ENCODE data around the gene PARD6A. TPM values are rescaled to one million over a fixed set of nuclear protein-coding genes. Genes with fewer than 3 reads are reported as not detected.

The PARD6A gene
- total and polyA plus RNA-seq, 9 donors, result 0.53 to 12.9 (median 4.7) TPM

- Histone ChIP-seq H3K36me3 (no peaks in the 10 kb centered on the region), H3K4me1 (ENCODE audit: insufficient read depth) (no peaks in the 10 kb centered on the region), H3K27me3 (no peaks in the 10 kb centered on the region), H3K9me3 (no peaks in the 10 kb centered on the region), H3K27ac (no peak overlapping the region), H3K4me3 (no peak overlapping the region)
- TF ChIP-seq POLR2A (IDR thresholded peaks at IDR 0.05), result no peak
- TF ChIP-seq CTCF (IDR thresholded peaks at IDR 0.05), result no peak
- TF ChIP-seq EP300 (IDR thresholded peaks at IDR 0.05), result no peak
- WGBS, 3 donors, result 87 to 95% (median 93%) methylated on average over 4 of the region's 4 CpGs
- DNase-seq, result no peak
- intact Hi-C loops (cut with DNase I), result no loop called here
Observed at GRCh38 chr16:67702130-67702529, 41.4 kb downstream of the PARD6A start.

- intact Hi-C loops (cut with DNase I), result no loop called here
- Histone ChIP-seq H3K27me3 (no peaks in the 10 kb centered on the region), H3K36me3 (no peaks in the 10 kb centered on the region), H3K9me3 (no peaks in the 10 kb centered on the region), H3K27ac (no peak overlapping the region), H3K4me3 (no peak overlapping the region), H3K4me1 (ENCODE audit: insufficient read depth) (no peaks in the 10 kb centered on the region)
- WGBS, 3 donors, result 80 to 82% (median 81%) methylated on average over 2 of the region's 2 CpGs
- no peak for DNase-seq
- TF ChIP-seq EP300 (IDR thresholded peaks at IDR 0.05), result no peak
- TF ChIP-seq POLR2A (IDR thresholded peaks at IDR 0.05), result no peak
- TF ChIP-seq CTCF (IDR thresholded peaks at IDR 0.05), result no peak
Observed at GRCh38 chr16:67703626-67704025, 42.9 kb downstream of the PARD6A start.

GRCh38 chr16:67704110-67704509 lies 43.4 kb downstream of the PARD6A start:
- DNase-seq, result no peak
- Histone ChIP-seq H3K4me1 (ENCODE audit: insufficient read depth) (no peaks in the 10 kb centered on the region), H3K27me3 (no peaks in the 10 kb centered on the region), H3K36me3 (no peaks in the 10 kb centered on the region), H3K27ac (no peak overlapping the region), H3K4me3 (no peak overlapping the region), H3K9me3 (no peaks in the 10 kb centered on the region)
- WGBS, 3 donors, result 67 to 84% (median 78%) methylated on average over 5 of the region's 5 CpGs
- TF ChIP-seq POLR2A (IDR thresholded peaks at IDR 0.05), result no peak
- TF ChIP-seq CTCF (IDR thresholded peaks at IDR 0.05), result no peak
- TF ChIP-seq EP300 (IDR thresholded peaks at IDR 0.05), result no peak
- intact Hi-C loops (cut with DNase I), result no loop called here

- TF ChIP-seq POLR2A (IDR thresholded peaks at IDR 0.05), result no peak
- no peak for TF ChIP-seq EP300 (IDR thresholded peaks at IDR 0.05)
- no peak for TF ChIP-seq CTCF (IDR thresholded peaks at IDR 0.05)
- intact Hi-C loops (cut with DNase I), result no loop called here
- H3K4me1 ChIP-seq (ENCODE audit: insufficient read depth), result no peaks in the 10 kb centered on the region
- H3K27me3 ChIP-seq, result no peaks in the 10 kb centered on the region
- H3K4me3 ChIP-seq, result no peak overlapping the region
- H3K36me3 ChIP-seq, result no peaks in the 10 kb centered on the region
- WGBS, 3 donors, result 95 to 98% (median 96%) methylated on average over 4 of the region's 4 CpGs
- H3K27ac ChIP-seq, result no peak overlapping the region
- DNase-seq, result no peak
- H3K9me3 ChIP-seq, result no peaks in the 10 kb centered on the region
Observed at GRCh38 chr16:67707210-67707609, 46.5 kb downstream of the PARD6A start.

- WGBS, 3 donors, result 91 to 98% (median 97%) methylated on average over 5 of the region's 5 CpGs
- intact Hi-C loops (cut with DNase I), result no loop called here
- TF ChIP-seq POLR2A (IDR thresholded peaks at IDR 0.05), result no peak
- TF ChIP-seq CTCF (IDR thresholded peaks at IDR 0.05), result no peak
- TF ChIP-seq EP300 (IDR thresholded peaks at IDR 0.05), result no peak
- no peaks in the 10 kb centered on the region for H3K36me3 ChIP-seq
- no peaks in the 10 kb centered on the region for H3K4me1 ChIP-seq (ENCODE audit: insufficient read depth)
- H3K27ac ChIP-seq, result no peak overlapping the region
- DNase-seq, result no peak
- no peaks in the 10 kb centered on the region for H3K9me3 ChIP-seq
- H3K27me3 ChIP-seq, result no peaks in the 10 kb centered on the region
- no peak overlapping the region for H3K4me3 ChIP-seq
Observed at GRCh38 chr16:67707790-67708189, 47.0 kb downstream of the PARD6A start.

All from ovary (tissue), 9 donors.